Muscle of leg (tissue), 9 donors: Measurements from ENCODE around the gene IRGQ. TPM values are rescaled to one million over a fixed set of nuclear protein-coding genes. Genes with fewer than 3 reads are reported as not detected.

Source experiments
- polyA plus RNA-seq, 8 donors: library from polyadenylated mRNA; unstranded; fragments of 120-200 nt; gene quantifications; one replicate each; pipeline versions ENCODE4 v1.2.1 to v1.2.3, GENCODE V29; 2013; ENCODE audit warnings: inconsistent platforms in 1 of 8, low replicate concordance in 1 of 8; ENCODE audit not compliant: insufficient read length in 8 of 8, insufficient read depth in 1 of 8
- total RNA-seq: library from RNA; stranded (reverse); fragments of 120-200 nt; gene quantifications from one replicate; pipeline ENCODE4 v1.2.4, GENCODE V29; 2013

IRGQ gene
- total and polyA plus RNA-seq, 9 donors, result 9.7 to 15.1 (median 12.2) TPM

Other genes starting within 250 kb of the IRGQ start
- gene CD177, start 242.4 kb downstream of the IRGQ start, total RNA-seq, result 0.09 TPM
- gene CD177, start 242.4 kb downstream of the IRGQ start, polyA plus RNA-seq, result under 1 TPM; 0.11 to 0.43 (median 0.32) TPM
- gene TEX101, start 181.2 kb downstream of the IRGQ start, total RNA-seq, result not detected
- gene TEX101, start 181.2 kb downstream of the IRGQ start, polyA plus RNA-seq, result under 1 TPM in 1 of 8 donors, not detected in 7; 0.17 TPM
- 0.49 TPM for gene LYPD3, start 130.5 kb downstream of the IRGQ start, total RNA-seq
- 10 to 100 TPM in 1 of 8 donors, 1 to 10 TPM in 2, under 1 TPM in 5; 0.39 to 13.9 (median 0.88) TPM for gene LYPD3, start 130.5 kb downstream of the IRGQ start, polyA plus RNA-seq
- gene PHLDB3, start 91.4 kb downstream of the IRGQ start, total RNA-seq, result 6.6 TPM
- 1 to 10 TPM; 2.8 to 8.0 (median 4.4) TPM for gene PHLDB3, start 91.4 kb downstream of the IRGQ start, polyA plus RNA-seq
- gene ETHE1, start 68.9 kb downstream of the IRGQ start, total RNA-seq, result 19.6 TPM
- gene ETHE1, start 68.9 kb downstream of the IRGQ start, polyA plus RNA-seq, result 10 to 100 TPM; 12.0 to 22.5 (median 17.0) TPM
- 0.62 TPM for gene ZNF575, start 62.9 kb downstream of the IRGQ start, total RNA-seq
- gene ZNF575, start 62.9 kb downstream of the IRGQ start, polyA plus RNA-seq, result 1 to 10 TPM; 2.2 to 5.0 (median 3.4) TPM
- gene XRCC1, start 20.6 kb downstream of the IRGQ start, total RNA-seq, result 27.7 TPM
- gene XRCC1, start 20.6 kb downstream of the IRGQ start, polyA plus RNA-seq, result 10 to 100 TPM; 28.4 to 42.5 (median 35.7) TPM
- gene PINLYP, start 20.3 kb downstream of the IRGQ start, total RNA-seq, result 5.0 TPM
- 1 to 10 TPM; 4.6 to 7.7 (median 6.2) TPM for gene PINLYP, start 20.3 kb downstream of the IRGQ start, polyA plus RNA-seq
- gene ZNF576, start 461 bp upstream of the IRGQ start, total RNA-seq, result 7.8 TPM
- 10 to 100 TPM in 5 of 8 donors, 1 to 10 TPM in 3; 8.3 to 12.1 (median 10.5) TPM for gene ZNF576, start 461 bp upstream of the IRGQ start, polyA plus RNA-seq
- gene SRRM5, start 16.0 kb upstream of the IRGQ start, total RNA-seq, result 0.18 TPM
- gene SRRM5, start 16.0 kb upstream of the IRGQ start, polyA plus RNA-seq, result under 1 TPM; 0.17 to 0.57 (median 0.41) TPM
- 55.9 TPM for gene ZNF428, start 23.5 kb upstream of the IRGQ start, total RNA-seq
- gene ZNF428, start 23.5 kb upstream of the IRGQ start, polyA plus RNA-seq, result 10 to 100 TPM; 63.2 to 80.5 (median 71.9) TPM
- gene CADM4, start 43.7 kb upstream of the IRGQ start, total RNA-seq, result 7.8 TPM
- gene CADM4, start 43.7 kb upstream of the IRGQ start, polyA plus RNA-seq, result 10 to 100 TPM in 5 of 8 donors, 1 to 10 TPM in 3; 6.7 to 27.1 (median 13.2) TPM
- 4.9 TPM for gene PLAUR, start 74.0 kb upstream of the IRGQ start, total RNA-seq
- gene PLAUR, start 74.0 kb upstream of the IRGQ start, polyA plus RNA-seq, result 1 to 10 TPM; 5.1 to 8.9 (median 7.4) TPM
- not detected for gene IRGC, start 119.9 kb upstream of the IRGQ start, total RNA-seq
- under 1 TPM in 2 of 8 donors, not detected in 6; 0.07 to 0.09 TPM for gene IRGC, start 119.9 kb upstream of the IRGQ start, polyA plus RNA-seq
- 20.6 TPM for gene SMG9, start 158.8 kb upstream of the IRGQ start, total RNA-seq
- 10 to 100 TPM; 30.1 to 47.6 (median 37.1) TPM for gene SMG9, start 158.8 kb upstream of the IRGQ start, polyA plus RNA-seq
- 0.40 TPM for gene KCNN4, start 184.8 kb upstream of the IRGQ start, total RNA-seq
- gene KCNN4, start 184.8 kb upstream of the IRGQ start, polyA plus RNA-seq, result 1 to 10 TPM in 2 of 8 donors, under 1 TPM in 6; 0.23 to 1.2 (median 0.73) TPM
- gene LYPD5, start 206.3 kb upstream of the IRGQ start, total RNA-seq, result 0.22 TPM
- under 1 TPM; 0.22 to 0.83 (median 0.38) TPM for gene LYPD5, start 206.3 kb upstream of the IRGQ start, polyA plus RNA-seq
- 16.8 TPM for gene ZNF283, start 231.2 kb upstream of the IRGQ start, total RNA-seq
- gene ZNF283, start 231.2 kb upstream of the IRGQ start, polyA plus RNA-seq, result 10 to 100 TPM in 2 of 8 donors, 1 to 10 TPM in 6; 5.9 to 13.1 (median 8.8) TPM